HepG2 (cell line): ENCODE results near the gene ADGRG1. TPM values are rescaled to one million over a fixed set of nuclear protein-coding genes. Genes with fewer than 3 reads are reported as not detected.
A peak's percentile ranks its signal among the peaks of the same experiment; 100 is the strongest.

Source experiments
- ATAC-seq: fragments of 200-7000 bp; cut with Tn5 transposase; 3 replicates; pipeline ENCODE4 v1.9.1; 2020; ENCODE audit warnings: mild to moderate bottlenecking, moderate library complexity
- BruUV-seq: library from RNA; stranded (reverse); fragments of 400-500 nt; replicated peaks from 2 replicates; lab custom pipeline; 2021; lab: Mats Ljungman, UMichigan
- CTCF ChIA-PET: fragments of 300-600 bp; formaldehyde crosslinking; extraction: SDS; loops from one replicate; lab custom pipeline; 2021; ENCODE audit warnings: low total read pairs, inconsistent platforms, low intra/inter-chr PET ratio; lab: Yijun Ruan, JAX
- POLR2A ChIA-PET: fragments of 350-600 bp; sonication (Branson Sonifier 250); formaldehyde crosslinking; loops from one replicate; lab custom pipeline; 2020; ENCODE audit warnings: antibody characterized with exemption, inconsistent platforms; lab: Yijun Ruan, JAX
- DNase-seq: peaks from one replicate; pipeline ENCODE4 v3.0.0-alpha.2; 2015; ENCODE audit warnings: low spot score
- FAIRE-seq: peaks from 3 replicates; lab custom pipeline; 2011; peaks lifted over from hg19 to GRCh38; lab: Jason Lieb, UNC
- H2AFZ ChIP-seq: one replicate; pipeline ENCODE4 v1.6.1; 2011; ENCODE audit warnings: low read length, inconsistent platforms
- H3K27ac ChIP-seq: fragments of 300-600 bp; 3 replicates; pipeline ENCODE4 v1.8.0; 2011; ENCODE audit warnings: mixed run types, mild to moderate bottlenecking, mixed read lengths, low read length, inconsistent platforms; ENCODE audit not compliant: insufficient read depth; ENCODE audit errors: extremely low read length
- H3K27me3 ChIP-seq, 2 experiments: fragments of 200-600 bp in 1 of 2; 2 replicates in 1 of 2; 3 replicates in 1 of 2; pipeline versions ENCODE4 v1.6.0 to v1.8.0; 2011; ENCODE audit warnings: low read length in 2 of 2, mild to moderate bottlenecking in 2 of 2, moderate library complexity in 2 of 2, inconsistent platforms in 1 of 2; ENCODE audit not compliant: insufficient read depth in 2 of 2, control insufficient read depth in 1 of 2
- H3K36me3 ChIP-seq, 2 experiments: fragments of 200-600 bp in 1 of 2; replicated peaks in 1 of 2; 2 replicates in 1 of 2; 3 replicates in 1 of 2; pipeline versions ENCODE4 v1.5.1 to v1.8.0; 2011; ENCODE audit warnings: low read length in 2 of 2, inconsistent platforms in 1 of 2; ENCODE audit not compliant: insufficient read depth in 2 of 2, control insufficient read depth in 1 of 2
- H3K4me1 ChIP-seq: 2 replicates; pipeline ENCODE4 v1.5.1; 2012; ENCODE audit warnings: low read length, inconsistent platforms; ENCODE audit not compliant: insufficient read depth
- H3K4me2 ChIP-seq: 2 replicates; pipeline ENCODE4 v1.6.0; 2011; ENCODE audit warnings: low read depth, low read length, inconsistent platforms
- H3K4me3 ChIP-seq, 3 experiments: fragments of 200-600 bp in 1 of 3; sonication (generic), shearing (Covaris generic) in 1 of 3; replicated peaks in 1 of 3; 2 replicates each; pipeline ENCODE4 v1.5.1; 2011 to 2016; ENCODE audit warnings: low read length in 3 of 3, inconsistent platforms in 2 of 3, low read depth in 2 of 3, mild to moderate bottlenecking in 2 of 3, control low read depth in 1 of 3, mixed read lengths in 1 of 3; ENCODE audit not compliant: insufficient read depth in 1 of 3
- H3K79me2 ChIP-seq: one replicate; pipeline ENCODE4 v1.6.1; 2011; ENCODE audit warnings: low read length, inconsistent platforms; ENCODE audit not compliant: insufficient read depth
- H3K9ac ChIP-seq: 2 replicates; pipeline ENCODE4 v1.6.0; 2011; ENCODE audit warnings: mild to moderate bottlenecking, low read depth, low read length, inconsistent platforms; ENCODE audit not compliant: insufficient read depth
- H3K9me3 ChIP-seq: 2 replicates; pipeline ENCODE4 v1.5.1; 2012; ENCODE audit warnings: mild to moderate bottlenecking, low read length
- H4K20me1 ChIP-seq: 2 replicates; pipeline ENCODE4 v1.6.0; 2011; ENCODE audit warnings: inconsistent platforms, mild to moderate bottlenecking, low read length, moderate library complexity; ENCODE audit not compliant: insufficient read depth
- ARHGAP35 ChIP-seq: sonication (generic); formaldehyde crosslinking; IDR thresholded peaks from 2 replicates; pipeline ENCODE4 v1.9.0; 2022; ENCODE audit warnings: mild to moderate bottlenecking, inconsistent platforms, moderate library complexity, missing genetic modification reagents, borderline replicate concordance
- EHMT2 ChIP-seq: fragments of 200-600 bp; sonication (generic); IDR thresholded peaks from 2 replicates; pipeline ENCODE4 v1.7.0; 2017; ENCODE audit warnings: antibody characterized with exemption, low read depth, low read length, borderline replicate concordance
- HHEX ChIP-seq: IDR thresholded peaks from 2 replicates; pipeline ENCODE4 v1.6.1; 2016; ENCODE audit warnings: control low read depth
- KDM3A ChIP-seq: IDR thresholded peaks from 2 replicates; pipeline ENCODE4 v1.6.1; 2018; ENCODE audit warnings: low read depth, missing compliant biosample characterization
- RARA ChIP-seq: IDR thresholded peaks from 2 replicates; pipeline ENCODE4 v1.6.1; 2016; ENCODE audit warnings: missing genetic modification reagents, missing compliant biosample characterization
- STAG1 ChIP-seq: sonication (generic); formaldehyde crosslinking; IDR thresholded peaks from 2 replicates; pipeline ENCODE4 v1.4.0; 2020; ENCODE audit warnings: missing genetic modification reagents
- ZNF292 ChIP-seq: sonication (generic); formaldehyde crosslinking; IDR thresholded peaks from 2 replicates; pipeline ENCODE4 v1.8.1; 2022; ENCODE audit warnings: mild to moderate bottlenecking, low read depth, missing genetic modification reagents, borderline replicate concordance
- ZNF317 ChIP-seq: sonication (generic); formaldehyde crosslinking; IDR thresholded peaks from 2 replicates; pipeline ENCODE4 v1.5.0; 2020; ENCODE audit warnings: mild to moderate bottlenecking, missing genetic modification reagents
- ZNF350 ChIP-seq: sonication (generic); formaldehyde crosslinking; IDR thresholded peaks from 2 replicates; pipeline ENCODE4 v1.4.0; 2020; ENCODE audit warnings: mild to moderate bottlenecking, low read depth, missing genetic modification reagents, borderline replicate concordance
- ZNF652 ChIP-seq: IDR thresholded peaks from 2 replicates; pipeline ENCODE4 v1.6.1; 2016; ENCODE audit warnings: low read depth, borderline replicate concordance
- ZNF883 ChIP-seq: sonication (generic); formaldehyde crosslinking; IDR thresholded peaks from 2 replicates; pipeline ENCODE4 v1.5.1; 2020; ENCODE audit warnings: mild to moderate bottlenecking, missing genetic modification reagents; ENCODE audit errors: not compliant biosample characterization
- ZSCAN9 ChIP-seq: IDR thresholded peaks from 2 replicates; pipeline ENCODE4 v1.6.1; 2016; ENCODE audit warnings: borderline replicate concordance
- WGBS: methylation state at CpG from one replicate; pipeline ENCODE4 v1.1.6; 2017; ENCODE audit warnings: low lambda C conversion rate; 5-methylcytosine and 5-hydroxymethylcytosine counted together
- in situ Hi-C: cut with HindIII; loops from 2 replicates; pipeline ENCODE4 v1.10.0; 2017; ENCODE audit warnings: low pct_unique_long_range_greater_than_20kb; ENCODE audit not compliant: extremely low pct_ligation_motif_present
- intact Hi-C: fragments of 100-400 bp; cut with micrococcal nuclease; formaldehyde crosslinking; loops from one replicate; pipeline ENCODE4 v1.10.0; 2022; ENCODE audit not compliant: unreplicated experiment
- polyA plus RNA-seq, 8 experiments: library from polyadenylated mRNA; depleted of rRNA in 3 of 8; stranded (reverse) in 7 of 8; unstranded in 1 of 8; fragments of >200 nt; fragmentation: Illumina TruSeq in 4 of 8; extraction: Trizol in 4 of 8; gene quantifications; 2 replicates each; pipeline versions ENCODE4 v1.2.1 to v1.2.3, GENCODE V29; 2011 to 2016; ENCODE audit warnings: low read depth in 4 of 8, missing spikeins in 1 of 8, mixed read lengths in 1 of 8; ENCODE audit not compliant: insufficient read depth in 1 of 8
- total RNA-seq, 5 experiments: library from RNA; depleted of rRNA; stranded (reverse); fragments of >200 nt; fragmentation: Illumina TruSeq; extraction: Trizol; gene quantifications; 2 replicates each; pipeline ENCODE4 v1.2.3, GENCODE V29; 2016; ENCODE audit warnings: low read depth in 1 of 5
- TF ChIP-seq, protein P1 (sequence below): sonication (generic); formaldehyde crosslinking; IDR thresholded peaks from 2 replicates; pipeline ENCODE4 v1.4.0; 2020; ENCODE audit warnings: missing genetic modification reagents, borderline replicate concordance
- TF ChIP-seq, protein P2 (sequence below): sonication (generic); formaldehyde crosslinking; IDR thresholded peaks from 2 replicates; pipeline ENCODE4 v1.5.0; 2020; ENCODE audit warnings: missing genetic modification reagents

The ADGRG1 gene
- total and polyA plus RNA-seq, 2 of the 13 experiments (the other 11 are each of a cell fraction or from before 2014, with no cell fraction given): 2.7 to 5.9 TPM

DNA sequence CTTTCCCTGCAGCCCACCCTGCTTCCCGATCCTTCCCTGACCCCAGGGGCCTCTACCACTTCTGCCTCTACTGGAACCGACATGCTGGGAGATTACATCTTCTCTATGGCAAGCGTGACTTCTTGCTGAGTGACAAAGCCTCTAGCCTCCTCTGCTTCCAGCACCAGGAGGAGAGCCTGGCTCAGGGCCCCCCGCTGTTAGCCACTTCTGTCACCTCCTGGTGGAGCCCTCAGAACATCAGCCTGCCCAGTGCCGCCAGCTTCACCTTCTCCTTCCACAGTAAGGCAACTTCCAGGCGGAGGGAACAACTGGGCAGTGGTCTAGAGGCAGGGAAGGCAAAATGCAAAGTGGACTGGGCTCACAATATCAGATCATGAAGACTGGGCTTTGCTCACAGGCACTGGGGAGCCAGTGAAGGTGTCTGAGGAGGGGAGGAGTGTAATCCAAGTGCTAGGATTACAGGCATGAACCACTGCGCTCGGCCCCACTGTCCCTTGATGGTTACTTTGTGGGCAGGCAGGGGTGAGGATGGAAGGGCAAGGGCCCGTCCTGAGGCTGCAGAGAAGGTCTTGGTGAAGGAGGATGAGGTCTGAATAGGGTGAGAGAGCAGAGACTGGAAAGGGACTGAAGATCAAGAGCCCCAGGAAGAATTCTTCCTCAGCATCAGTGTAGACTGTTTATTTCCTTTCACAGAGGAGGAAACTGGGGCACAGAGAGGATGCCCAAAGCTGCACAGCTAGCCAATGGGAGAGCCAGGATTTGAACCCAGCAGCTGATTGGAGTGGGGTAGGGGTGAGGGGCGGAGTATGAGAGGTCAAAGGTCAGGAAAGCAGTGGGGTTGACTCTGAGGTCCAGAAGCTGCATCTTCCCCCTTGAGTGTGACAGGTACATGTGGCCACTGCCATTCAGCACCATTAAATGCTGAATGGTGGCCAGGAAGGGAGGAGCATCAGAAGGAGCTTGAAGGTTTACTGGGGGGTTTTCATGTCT lies 23.2 kb downstream of the ADGRG1 start (continued):
- TF ChIP-seq ZNF883 (CRISPR knock-in tag): peak; percentile 22
- TF ChIP-seq HHEX (CRISPR knock-in tag): no peak
- no peak for TF ChIP-seq KDM3A
- TF ChIP-seq STAG1 (CRISPR knock-in tag): peak; percentile 73
- no peak for TF ChIP-seq ZNF652
- TF ChIP-seq ZNF292 (CRISPR knock-in tag): no peak

DNA sequence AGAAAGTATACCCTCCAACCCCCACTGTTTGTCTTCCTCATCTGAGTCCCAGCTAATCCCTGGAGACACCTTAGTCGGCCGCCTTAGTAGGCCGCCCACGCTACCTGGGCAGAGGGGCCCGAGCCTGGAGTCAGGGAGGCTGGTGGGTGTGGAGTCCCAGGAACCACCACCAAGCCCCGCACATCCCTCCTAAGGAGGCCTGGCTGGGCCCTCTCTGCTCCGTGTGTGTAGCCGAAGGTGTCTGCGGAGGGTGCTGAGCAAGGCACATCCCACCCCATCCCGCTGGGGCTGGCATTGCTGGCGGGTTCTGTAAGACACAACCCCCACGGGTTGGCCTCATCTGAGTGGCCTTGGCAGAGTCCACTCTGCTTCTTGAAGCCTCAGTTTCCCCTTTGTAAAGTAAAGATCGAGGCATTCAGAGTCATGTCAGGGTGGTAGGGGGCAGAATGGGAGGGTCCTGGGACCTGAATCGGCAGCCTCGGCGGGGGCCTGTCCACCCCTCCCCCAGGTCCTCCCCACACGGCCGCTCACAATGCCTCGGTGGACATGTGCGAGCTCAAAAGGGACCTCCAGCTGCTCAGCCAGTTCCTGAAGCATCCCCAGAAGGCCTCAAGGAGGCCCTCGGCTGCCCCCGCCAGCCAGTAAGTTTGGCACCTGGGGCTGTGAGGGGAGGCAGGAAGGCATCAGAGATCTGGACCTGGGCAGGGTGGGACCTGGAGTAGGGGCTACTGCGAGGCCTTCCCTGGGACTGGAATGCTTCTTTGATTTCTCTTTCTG lies 24.5 kb downstream of the ADGRG1 start:
- Histone ChIP-seq H2AFZ (no peak overlapping the region), H3K4me1 (0 out of 2 replicates have a peak, but pooled peaks cover 5% of the 10 kb centered on the region), H3K4me2 (no peak overlapping the region), H4K20me1 (no peaks in the 10 kb centered on the region), H3K9me3 (no peaks in the 10 kb centered on the region), H3K27ac (no peak overlapping the region), H3K36me3 (no peaks in the 10 kb centered on the region), H3K79me2 (no peaks in the 10 kb centered on the region), H3K4me3 (no peak overlapping the region), H3K9ac (no peak overlapping the region), H3K27me3 (no peaks in the 10 kb centered on the region)
- ChIA-PET CTCF (interaction anchor here (1.8 to 12.3 kb wide), 2 partner anchors 58 to 77 kb away, joined by 5 to 571 read pairs; no protein-coding TSS in a partner anchor), POLR2A (no interaction called here)
- intact Hi-C loops: no loop called here
- FAIRE-seq: no peak
- no peak for DNase-seq
- in situ Hi-C loops: no loop called here
- no TSS peak for BruUV-seq
- ATAC-seq: no peak
- 90% methylated on average over 18 of the region's 23 CpGs for WGBS
- TF ChIP-seq ZNF317 (CRISPR knock-in tag) (no peak), EHMT2 (no peak), ZNF350 (CRISPR knock-in tag) (no peak), ARHGAP35 (CRISPR knock-in tag) (no peak), ZNF292 (CRISPR knock-in tag) (no peak), RARA (no peak), ZSCAN9 (CRISPR knock-in tag) (no peak)
- TF ChIP-seq, protein P1, sequence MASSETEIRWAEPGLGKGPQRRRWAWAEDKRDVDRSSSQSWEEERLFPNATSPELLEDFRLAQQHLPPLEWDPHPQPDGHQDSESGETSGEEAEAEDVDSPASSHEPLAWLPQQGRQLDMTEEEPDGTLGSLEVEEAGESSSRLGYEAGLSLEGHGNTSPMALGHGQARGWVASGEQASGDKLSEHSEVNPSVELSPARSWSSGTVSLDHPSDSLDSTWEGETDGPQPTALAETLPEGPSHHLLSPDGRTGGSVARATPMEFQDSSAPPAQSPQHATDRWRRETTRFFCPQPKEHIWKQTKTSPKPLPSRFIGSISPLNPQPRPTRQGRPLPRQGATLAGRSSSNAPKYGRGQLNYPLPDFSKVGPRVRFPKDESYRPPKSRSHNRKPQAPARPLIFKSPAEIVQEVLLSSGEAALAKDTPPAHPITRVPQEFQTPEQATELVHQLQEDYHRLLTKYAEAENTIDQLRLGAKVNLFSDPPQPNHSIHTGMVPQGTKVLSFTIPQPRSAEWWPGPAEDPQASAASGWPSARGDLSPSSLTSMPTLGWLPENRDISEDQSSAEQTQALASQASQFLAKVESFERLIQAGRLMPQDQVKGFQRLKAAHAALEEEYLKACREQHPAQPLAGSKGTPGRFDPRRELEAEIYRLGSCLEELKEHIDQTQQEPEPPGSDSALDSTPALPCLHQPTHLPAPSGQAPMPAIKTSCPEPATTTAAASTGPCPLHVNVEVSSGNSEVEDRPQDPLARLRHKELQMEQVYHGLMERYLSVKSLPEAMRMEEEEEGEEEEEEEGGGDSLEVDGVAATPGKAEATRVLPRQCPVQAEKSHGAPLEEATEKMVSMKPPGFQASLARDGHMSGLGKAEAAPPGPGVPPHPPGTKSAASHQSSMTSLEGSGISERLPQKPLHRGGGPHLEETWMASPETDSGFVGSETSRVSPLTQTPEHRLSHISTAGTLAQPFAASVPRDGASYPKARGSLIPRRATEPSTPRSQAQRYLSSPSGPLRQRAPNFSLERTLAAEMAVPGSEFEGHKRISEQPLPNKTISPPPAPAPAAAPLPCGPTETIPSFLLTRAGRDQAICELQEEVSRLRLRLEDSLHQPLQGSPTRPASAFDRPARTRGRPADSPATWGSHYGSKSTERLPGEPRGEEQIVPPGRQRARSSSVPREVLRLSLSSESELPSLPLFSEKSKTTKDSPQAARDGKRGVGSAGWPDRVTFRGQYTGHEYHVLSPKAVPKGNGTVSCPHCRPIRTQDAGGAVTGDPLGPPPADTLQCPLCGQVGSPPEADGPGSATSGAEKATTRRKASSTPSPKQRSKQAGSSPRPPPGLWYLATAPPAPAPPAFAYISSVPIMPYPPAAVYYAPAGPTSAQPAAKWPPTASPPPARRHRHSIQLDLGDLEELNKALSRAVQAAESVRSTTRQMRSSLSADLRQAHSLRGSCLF: no peak
- TF ChIP-seq, protein P2, sequence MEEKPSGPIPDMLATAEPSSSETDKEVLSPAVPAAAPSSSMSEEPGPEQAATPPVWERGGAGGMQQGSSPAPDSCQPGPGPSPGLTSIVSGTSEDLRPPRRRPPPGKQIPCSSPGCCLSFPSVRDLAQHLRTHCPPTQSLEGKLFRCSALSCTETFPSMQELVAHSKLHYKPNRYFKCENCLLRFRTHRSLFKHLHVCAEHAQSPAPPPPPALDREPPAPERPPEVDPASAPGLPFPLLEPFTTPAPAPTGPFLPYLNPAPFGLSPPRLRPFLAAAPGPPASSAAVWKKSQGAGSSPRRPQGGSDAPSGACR: no peak
